Kidney (tissue), 14 donors: ENCODE measurements around the gene TNNI2. TPM values are rescaled to one million over a fixed set of nuclear protein-coding genes. Genes with fewer than 3 reads are reported as not detected.
A peak's percentile ranks its signal among the peaks of the same experiment; 100 is the strongest.

Experiments
- DNase-seq, 5 donors: peaks; one replicate each; pipeline ENCODE4 v3.0.0-alpha.2; 2013 to 2020
- FAIRE-seq: peaks from 2 replicates; lab custom pipeline; 2012; peaks lifted over from hg19 to GRCh38; lab: Jason Lieb, UNC
- H3K27ac ChIP-seq, 2 donors: one replicate each; pipeline ENCODE4 v1.7.0; 2013; ENCODE audit warnings: low read depth in 2 of 2, low read length in 2 of 2, inconsistent platforms in 1 of 2
- H3K27me3 ChIP-seq: one replicate; pipeline ENCODE4 v1.7.1; 2013; ENCODE audit warnings: low read length, inconsistent platforms; ENCODE audit not compliant: control insufficient read depth, insufficient read depth
- H3K36me3 ChIP-seq, 3 donors: one replicate each; pipeline versions ENCODE4 v1.7.0 to v1.7.1; 2013; ENCODE audit warnings: low read length in 3 of 3, control low read depth in 1 of 3, inconsistent platforms in 1 of 3; ENCODE audit not compliant: insufficient read depth in 3 of 3, control insufficient read depth in 2 of 3
- H3K4me1 ChIP-seq, 3 donors: one replicate each; pipeline versions ENCODE4 v1.7.0 to v1.7.1; 2013; ENCODE audit warnings: low read length in 3 of 3, inconsistent platforms in 1 of 3, low read depth in 1 of 3; ENCODE audit not compliant: control insufficient read depth in 2 of 3, insufficient read depth in 2 of 3
- H3K4me3 ChIP-seq, 3 donors: one replicate each; pipeline versions ENCODE4 v1.7.0 to v1.8.1; 2013; ENCODE audit warnings: low read length in 3 of 3, control low read depth in 1 of 3, inconsistent platforms in 1 of 3
- H3K9ac ChIP-seq, 3 donors: one replicate each; pipeline versions ENCODE4 v1.7.0 to v1.7.1; 2013; ENCODE audit warnings: low read length in 3 of 3, control low read depth in 1 of 3, inconsistent platforms in 1 of 3
- H3K9me3 ChIP-seq, 3 donors: one replicate each; pipeline versions ENCODE4 v1.7.0 to v1.7.1; 2013; ENCODE audit warnings: low read length in 3 of 3, control low read depth in 1 of 3, inconsistent platforms in 1 of 3; ENCODE audit not compliant: control insufficient read depth in 2 of 3, insufficient read depth in 1 of 3
- CTCF ChIP-seq: IDR thresholded peaks from 3 replicates; pipeline ENCODE4 v1.5.1; 2012; ENCODE audit warnings: mild to moderate bottlenecking, moderate library complexity, borderline replicate concordance; ENCODE audit not compliant: insufficient read depth; ENCODE audit errors: extremely low read depth
- intact Hi-C: fragments of 100-400 bp; cut with DNase I; formaldehyde crosslinking; loops from one replicate; pipeline ENCODE4 v1.11.1; 2022
- polyA plus RNA-seq: library from polyadenylated mRNA; stranded (reverse); fragments of 350-450 nt; fragmentation: Illumina TruSeq; extraction: RNeasy Lipid Tissue Mini Kit (QIAGEN cat#74804); gene quantifications from one replicate; pipeline ENCODE4 v1.2.3, GENCODE V29; 2014; ENCODE audit warnings: low read depth, low replicate concordance; ENCODE audit not compliant: insufficient read depth
- total RNA-seq: library from RNA; stranded (reverse); fragmentation: NEBNext Ultra II Directional; extraction: Animal tissue kit (Norgen Biotek cat#: 25700); gene quantifications from one replicate; pipeline ENCODE4 v1.2.1, GENCODE V29; 2021
- donor health status: control.
- donor health status: control.
- donor health status: control.
- donor health status: control.
- donor health status: control.
- donor health status: DM: yes; HTN: yes; CAD: no.
- donor health status: Normal renal cell carcinoma (clear cell type).

The TNNI2 gene
- total and polyA plus RNA-seq, 2 donors from 2014 or later: 1.3 TPM; not detected in 1

- DNase-seq (peak in 1 of 5 donors; percentile 74), FAIRE-seq (no peak)
- H3K27me3 ChIP-seq: no peaks in the 10 kb centered on the region
- peaks cover 0 to 2% (median 0%) of the 10 kb centered on the region in 3 donors for H3K4me1 ChIP-seq
- intact Hi-C loops: no loop called here
- no peak overlapping the region for H3K27ac ChIP-seq
- no peak for TF ChIP-seq CTCF
- H3K9me3 ChIP-seq: no peaks in the 10 kb centered on the region
- H3K36me3 ChIP-seq: no peaks in the 10 kb centered on the region
- no peak overlapping the region for H3K4me3 ChIP-seq
- no peak overlapping the region for H3K9ac ChIP-seq
Observed at GRCh38 chr11:1853376-1854131, 14.8 kb downstream of the TNNI2 start.

GRCh38 chr11:1854132-1854948 lies 15.6 kb downstream of the TNNI2 start:
- TF ChIP-seq CTCF: no peak
- Histone ChIP-seq H3K27ac (no peak overlapping the region), H3K9me3 (no peaks in the 10 kb centered on the region), H3K4me3 (no peak overlapping the region), H3K27me3 (no peaks in the 10 kb centered on the region), H3K9ac (no peak overlapping the region), H3K4me1 (peaks cover 0 to 2% (median 0%) of the 10 kb centered on the region in 3 donors), H3K36me3 (no peaks in the 10 kb centered on the region)
- intact Hi-C loops: no loop called here
- DNase-seq: peak in 1 of 5 donors; percentile 71
- FAIRE-seq: no peak

- Histone ChIP-seq H3K4me3 (no peak overlapping the region), H3K4me1 (peaks cover 0 to 2% (median 0%) of the 10 kb centered on the region in 3 donors)
- TF ChIP-seq CTCF: no peak
Observed at GRCh38 chr11:1854949-1855885, 16.4 kb downstream of the TNNI2 start.

More at GRCh38 chr11:1854949-1855885, 16.4 kb downstream of the TNNI2 start:
- FAIRE-seq (no peak), DNase-seq (peak in 4 of 5 donors; percentile 64 to 78 (median 68))
- Histone ChIP-seq H3K36me3 (no peaks in the 10 kb centered on the region), H3K9me3 (no peaks in the 10 kb centered on the region), H3K9ac (no peak overlapping the region), H3K27me3 (no peaks in the 10 kb centered on the region), H3K27ac (no peak overlapping the region)
- intact Hi-C loops: no loop called here
